GM19351 (cell line): Measurements from ENCODE around the gene RNF169.
"Not testable (repeated sequence)": the region's sequence is repeated elsewhere in the genome, so short reads cannot be mapped to it uniquely, and the experiment has no call there.

Experiments used
- ATAC-seq: cut with Tn5 transposase; IDR thresholded peaks from one replicate; pipeline ENCODE4 v1.9.1; 2021; ENCODE audit warnings: mild to moderate bottlenecking, moderate library complexity; ENCODE audit not compliant: unreplicated experiment

The RNF169 gene

GRCh38 chr11:74820763-74821162 is 72.1 kb downstream of the RNF169 start:
- no peak for ATAC-seq

GRCh38 chr11:74822170-74822569 is 73.5 kb downstream of the RNF169 start:
- ATAC-seq = no peak

- ATAC-seq = no peak
These were observed 75.8 kb downstream of the RNF169 start for GRCh38 chr11:74824285-74824982.

- not testable (repeated sequence) for ATAC-seq
These were observed 76.9 kb downstream of the RNF169 start for GRCh38 chr11:74825596-74825995.

GRCh38 chr11:74826901-74827300 is 78.3 kb downstream of the RNF169 start:
- no peak for ATAC-seq

- ATAC-seq = no peak
These were observed 88.5 kb downstream of the RNF169 start for GRCh38 chr11:74837191-74837590.

GRCh38 chr11:74838188-74838587 is 89.5 kb downstream of the RNF169 start:
- no peak for ATAC-seq

- no peak for ATAC-seq
These were observed 90.8 kb downstream of the RNF169 start for GRCh38 chr11:74839446-74839845.

GRCh38 chr11:74839971-74840370 is 91.3 kb downstream of the RNF169 start:
- ATAC-seq = no peak

- no peak for ATAC-seq
These were observed 91.8 kb downstream of the RNF169 start for GRCh38 chr11:74840486-74840885.

- no peak for ATAC-seq
These were observed 94.3 kb downstream of the RNF169 start for GRCh38 chr11:74842967-74843366.

- no peak for ATAC-seq
These were observed 95.4 kb downstream of the RNF169 start for GRCh38 chr11:74844072-74844471.

- no peak for ATAC-seq
These were observed 96.2 kb downstream of the RNF169 start for GRCh38 chr11:74844865-74845264.

GRCh38 chr11:74845978-74846517 is 97.4 kb downstream of the RNF169 start:
- no peak for ATAC-seq

GRCh38 chr11:74846770-74847169 is 98.1 kb downstream of the RNF169 start:
- ATAC-seq = no peak

- ATAC-seq = no peak
These were observed 98.7 kb downstream of the RNF169 start for GRCh38 chr11:74847395-74847794.

GRCh38 chr11:74847895-74848294 is 99.2 kb downstream of the RNF169 start:
- no peak for ATAC-seq

- ATAC-seq = no peak
These were observed 101.1 kb downstream of the RNF169 start for GRCh38 chr11:74849525-74850391.

- no peak for ATAC-seq
These were observed 104.6 kb downstream of the RNF169 start for GRCh38 chr11:74853223-74853622.

- ATAC-seq = no peak
These were observed 112.1 kb downstream of the RNF169 start for GRCh38 chr11:74860743-74861142.

- no peak for ATAC-seq
These were observed 114.8 kb downstream of the RNF169 start for GRCh38 chr11:74863410-74863809.

- ATAC-seq = no peak
These were observed 117.9 kb downstream of the RNF169 start for GRCh38 chr11:74866557-74866956.
